Measurements from ENCODE around the gene FAM168B. TPM values are rescaled to one million over a fixed set of nuclear protein-coding genes. Genes with fewer than 3 reads are reported as not detected.

The FAM168B gene
- total and polyA plus RNA-seq, 8 donors: 11.0 to 37.2 (median 31.7) TPM

DNA sequence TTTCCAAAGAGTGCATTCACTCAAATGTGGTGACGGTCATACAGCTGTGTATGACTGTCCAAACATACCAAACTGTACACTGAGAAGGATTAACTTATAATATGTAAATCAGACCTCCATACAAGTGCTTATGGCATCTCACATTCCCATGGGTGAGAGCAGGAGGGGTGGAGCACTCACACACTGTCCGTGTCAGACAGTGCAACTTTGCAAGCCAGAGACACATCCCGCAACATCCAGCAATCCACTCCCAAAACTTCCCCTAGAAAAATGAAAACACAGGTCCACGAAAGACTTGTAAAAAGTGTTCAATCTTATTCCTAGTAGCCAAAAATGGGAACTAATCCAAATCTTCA lies 36.4 kb downstream of the FAM168B start:
- 75 to 84% methylated on average over 4 of the region's 4 CpGs for WGBS, 2 donors
- FAIRE-seq (no peak), ATAC-seq (no peak), DNase-seq (no peak)
- intact Hi-C loops (cut with DNase I): no loop called here
- no peak overlapping the region for H3K27ac ChIP-seq
- no peaks in the 10 kb centered on the region for H3K27me3 ChIP-seq
- TF ChIP-seq CTCF (IDR thresholded peaks at IDR 0.05): no peak
- H3K4me1 ChIP-seq: peaks cover 0 to 13% (median 3%) of the 10 kb centered on the region in 3 donors
- peaks cover 0 to 46% (median 10%) of the 10 kb centered on the region in 3 donors for H3K36me3 ChIP-seq
- no peaks in the 10 kb centered on the region for H3K9me3 ChIP-seq
- H3K4me3 ChIP-seq: no peak overlapping the region

DNA sequence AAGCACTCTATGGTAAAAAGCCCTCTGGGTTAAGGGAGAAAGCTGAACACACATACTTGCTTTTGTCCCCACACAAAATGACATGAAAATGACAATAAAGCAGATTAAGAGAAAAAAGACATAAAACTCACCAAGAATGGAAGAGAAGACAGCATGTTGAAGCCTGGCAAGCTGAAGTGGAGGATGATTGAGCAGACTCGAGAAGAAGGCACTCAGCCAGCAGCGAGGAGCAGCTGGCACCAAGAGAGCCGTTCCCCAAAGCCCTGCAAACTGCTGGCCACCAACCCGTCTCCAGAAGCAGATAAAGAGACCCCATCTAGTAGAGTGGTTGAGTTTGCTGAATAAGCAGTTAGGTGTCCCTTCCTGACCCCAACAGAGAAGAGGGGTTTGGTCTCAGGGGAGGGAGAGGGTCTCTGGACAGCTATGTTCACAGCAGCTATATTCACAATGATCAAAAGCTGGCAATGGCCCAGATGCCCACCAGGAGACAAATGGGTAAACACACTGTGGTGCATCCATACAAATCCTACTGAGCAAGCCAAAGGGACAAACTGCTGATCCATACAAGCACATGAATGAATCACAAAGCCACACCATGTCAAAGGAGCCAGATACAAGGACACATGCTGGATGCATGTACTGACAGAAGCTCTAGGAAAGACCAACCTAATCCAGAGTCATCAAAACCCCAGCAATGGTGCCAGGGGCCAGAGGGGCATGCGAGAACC lies 36.9 kb downstream of the FAM168B start:
- DNase-seq (no peak), ATAC-seq (peak in 2 of 4 donors; percentile 24 to 28), FAIRE-seq (no peak)
- H3K27ac ChIP-seq: no peak overlapping the region
- whole genome bisulfite sequencing, 2 donors: 30 to 33% methylated on average over 5 of the region's 5 CpGs
- H3K36me3 ChIP-seq: peaks cover 0 to 50% (median 15%) of the 10 kb centered on the region in 3 donors
- H3K9me3 ChIP-seq: no peaks in the 10 kb centered on the region
- H3K4me3 ChIP-seq: no peak overlapping the region
- intact Hi-C loops (cut with DNase I): no loop called here
- H3K4me1 ChIP-seq: peaks cover 0 to 12% (median 0%) of the 10 kb centered on the region in 3 donors
- TF ChIP-seq CTCF (IDR thresholded peaks at IDR 0.05): no peak
- no peaks in the 10 kb centered on the region for H3K27me3 ChIP-seq

DNA sequence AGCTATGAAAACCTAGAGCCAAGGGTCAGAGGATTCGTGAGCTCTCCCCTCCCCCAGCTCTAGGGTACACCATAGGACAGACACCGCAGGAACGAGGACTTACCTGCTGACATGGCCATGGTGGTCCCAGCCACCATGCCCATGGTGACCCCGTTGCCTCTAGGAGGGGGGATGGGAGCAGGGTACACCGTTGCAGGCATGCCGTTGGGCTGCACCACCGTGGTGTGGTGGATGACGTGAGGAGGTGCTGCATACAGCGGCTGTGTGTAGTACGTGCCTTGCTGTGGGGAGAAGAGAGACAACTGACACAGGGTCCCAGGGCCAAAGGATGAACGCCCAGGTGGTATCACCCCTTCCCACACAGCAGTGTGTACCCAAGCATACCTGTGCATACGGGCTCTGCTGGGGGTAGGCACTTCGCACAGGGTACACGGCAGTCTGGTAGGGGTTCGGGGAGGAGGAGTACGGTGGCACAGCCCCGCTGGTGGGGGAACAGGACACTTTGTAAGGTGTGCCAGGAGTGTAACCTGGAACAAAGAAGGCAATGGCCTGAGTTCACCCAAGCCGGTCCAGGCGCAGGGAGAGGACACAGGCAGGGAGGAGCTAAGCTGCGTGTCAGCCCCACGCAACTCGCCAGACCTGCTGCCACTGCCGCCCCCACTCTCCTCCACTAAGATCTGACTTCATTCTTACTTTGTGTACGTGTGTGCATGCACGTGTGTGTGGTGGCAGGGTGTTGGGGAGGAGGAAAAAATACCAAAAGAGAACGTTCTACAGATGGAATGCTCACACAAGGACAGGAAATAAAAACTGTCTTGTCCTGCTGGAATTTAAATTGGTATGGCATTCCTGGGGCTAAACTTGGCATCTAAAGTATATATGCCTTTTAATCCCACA lies 37.8 kb downstream of the FAM168B start:
- Histone ChIP-seq H3K4me3 (no peak overlapping the region), H3K36me3 (peaks cover 2 to 56% (median 15%) of the 10 kb centered on the region in 3 donors), H3K9me3 (no peaks in the 10 kb centered on the region), H3K4me1 (peaks cover 0 to 12% (median 0%) of the 10 kb centered on the region in 3 donors), H3K27me3 (no peaks in the 10 kb centered on the region), H3K27ac (no peak overlapping the region)
- DNase-seq (no peak), ATAC-seq (peak in 2 of 4 donors; percentile 10 to 28), FAIRE-seq (no peak)
- intact Hi-C loops (cut with DNase I): no loop called here
- no peak for TF ChIP-seq CTCF (IDR thresholded peaks at IDR 0.05)
- WGBS, 2 donors: 85 to 89% methylated on average over 26 of the region's 26 CpGs

GRCh38 chr2:131054488-131054887 lies 38.8 kb downstream of the FAM168B start:
- H3K27ac ChIP-seq: no peak overlapping the region

More at GRCh38 chr2:131054488-131054887, 38.8 kb downstream of the FAM168B start:
- no peak for TF ChIP-seq CTCF (IDR thresholded peaks at IDR 0.05)
- Histone ChIP-seq H3K9me3 (no peaks in the 10 kb centered on the region), H3K4me1 (peaks cover 0 to 12% (median 0%) of the 10 kb centered on the region in 3 donors), H3K36me3 (peaks cover 2 to 62% (median 16%) of the 10 kb centered on the region in 3 donors), H3K27me3 (no peaks in the 10 kb centered on the region), H3K4me3 (no peak overlapping the region)
- 90 to 95% methylated on average over 7 of the region's 7 CpGs for WGBS, 2 donors
- FAIRE-seq: no peak
- intact Hi-C loops (cut with DNase I): no loop called here
- DNase-seq: no peak
- ATAC-seq: no peak
